ENCODE data around the gene TUBD1. TPM values are rescaled to one million over a fixed set of nuclear protein-coding genes. Genes with fewer than 3 reads are reported as not detected.

The TUBD1 gene
- total and polyA plus RNA-seq, 2 of the 13 experiments (the other 11 are each of a cell fraction or from before 2014, with no cell fraction given), result 18.2 to 25.9 TPM

DNA sequence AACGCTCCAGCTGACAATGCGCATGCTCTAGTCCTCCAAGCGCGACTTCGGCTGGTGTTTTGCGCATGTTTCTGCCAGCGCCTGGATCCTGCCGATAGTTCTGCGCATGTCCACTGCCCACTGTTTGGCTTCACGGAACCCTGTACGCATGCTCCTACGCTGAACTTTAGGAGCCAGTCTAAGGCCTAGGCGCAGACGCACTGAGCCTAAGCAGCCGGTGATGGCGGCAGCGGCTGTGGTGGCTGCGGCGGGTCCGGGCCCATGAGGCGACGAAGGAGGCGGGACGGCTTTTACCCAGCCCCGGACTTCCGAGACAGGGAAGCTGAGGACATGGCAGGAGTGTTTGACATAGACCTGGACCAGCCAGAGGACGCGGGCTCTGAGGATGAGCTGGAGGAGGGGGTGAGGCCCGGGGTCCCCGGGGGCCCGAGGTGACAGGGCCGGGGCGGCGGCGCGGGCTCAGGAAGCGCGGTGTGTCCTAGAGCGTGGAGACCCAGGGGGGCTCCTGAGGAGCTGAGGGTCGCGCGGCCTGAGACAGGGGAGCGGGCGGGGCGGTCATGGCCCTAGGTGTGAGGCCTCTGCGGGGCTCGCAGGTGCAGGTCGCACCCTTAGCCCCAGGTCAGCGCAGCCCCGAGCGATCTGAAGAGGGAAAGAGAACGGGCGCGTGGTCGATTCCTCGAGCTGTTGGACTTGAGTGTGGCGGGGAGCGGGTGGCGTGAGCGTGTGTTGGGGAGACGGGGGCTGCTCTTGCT, at the start of gene TUBD1, which contains the start of gene RPS6KB1 (continued):
- TF ChIP-seq TRIM24 (CRISPR knock-in tag; IDR thresholded peaks at IDR 0.05) (no peak), MYC (CRISPR knock-in tag; IDR thresholded peaks at IDR 0.05; ENCODE audit: borderline replicate concordance) (peak; percentile 96), ZMAT3 (CRISPR knock-in tag; conservative IDR thresholded peaks at IDR 0.05) (peak; percentile 37; the same call in 1 of the 2 replicates), ZNF160 (CRISPR knock-in tag; IDR thresholded peaks at IDR 0.05) (peak; percentile 83), ZNF652 (CRISPR knock-in tag; IDR thresholded peaks at IDR 0.05; ENCODE audit: borderline replicate concordance, low read depth) (0 out of 2 replicates have a peak, but pooled peaks have one; percentile 40), ZNF780A (CRISPR knock-in tag; IDR thresholded peaks at IDR 0.05) (no peak), GATA4 (IDR thresholded peaks at IDR 0.05; ENCODE audit: borderline replicate concordance, low read depth) (peak; percentile 53; the same call in 1 of the 2 replicates), ZNF367 (CRISPR knock-in tag; IDR thresholded peaks at IDR 0.05; ENCODE audit: borderline replicate concordance) (peak; percentile 69; the same call in 1 of the 2 replicates), ZNF737 (CRISPR knock-in tag; IDR thresholded peaks at IDR 0.05; ENCODE audit: borderline replicate concordance) (peak; percentile 98), ZNF234 (CRISPR knock-in tag; conservative IDR thresholded peaks at IDR 0.05) (no peak; the same call in 1 of the 2 replicates), ZNF350 (CRISPR knock-in tag; IDR thresholded peaks at IDR 0.05; ENCODE audit: borderline replicate concordance, low read depth) (peak; percentile 93), HOXA7 (CRISPR knock-in tag; IDR thresholded peaks at IDR 0.05) (no peak), ZNF841 (CRISPR knock-in tag; IDR thresholded peaks at IDR 0.05; ENCODE audit: borderline replicate concordance) (no peak), ZNF292 (CRISPR knock-in tag; IDR thresholded peaks at IDR 0.05; ENCODE audit: borderline replicate concordance, low read depth) (no peak; the same call in 1 of the 2 replicates), YEATS4 (CRISPR knock-in tag; IDR thresholded peaks at IDR 0.05; ENCODE audit: borderline replicate concordance) (peak; percentile 96), NKX3-1 (CRISPR knock-in tag; IDR thresholded peaks at IDR 0.05) (peak; percentile 90; the same call in 1 of the 2 replicates), ZNF674 (CRISPR knock-in tag; IDR thresholded peaks at IDR 0.05; ENCODE audit: low read depth) (no peak), ZNF577 (CRISPR knock-in tag; IDR thresholded peaks at IDR 0.05; ENCODE audit: borderline replicate concordance, low read depth) (no peak), TEAD2 (CRISPR knock-in tag; IDR thresholded peaks at IDR 0.05) (peak; percentile 53), PTBP1 (IDR thresholded peaks at IDR 0.05; ENCODE audit: low read depth, low read length, poor library complexity, severe bottlenecking) (no peak), ZNF781 (CRISPR knock-in tag; IDR thresholded peaks at IDR 0.05; ENCODE audit: borderline replicate concordance, not compliant biosample characterization) (peak; percentile 93), ZEB1 (IDR thresholded peaks at IDR 0.05; ENCODE audit: insufficient replicate concordance, low read depth) (no peak), ZNF724P (CRISPR knock-in tag; IDR thresholded peaks at IDR 0.05; ENCODE audit: borderline replicate concordance) (peak; percentile 41; the same call in 1 of the 2 replicates)
- TF ChIP-seq, protein P1, sequence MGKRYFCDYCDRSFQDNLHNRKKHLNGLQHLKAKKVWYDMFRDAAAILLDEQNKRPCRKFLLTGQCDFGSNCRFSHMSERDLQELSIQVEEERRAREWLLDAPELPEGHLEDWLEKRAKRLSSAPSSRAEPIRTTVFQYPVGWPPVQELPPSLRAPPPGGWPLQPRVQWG (CRISPR knock-in tag; IDR thresholded peaks at IDR 0.05; ENCODE audit: borderline replicate concordance, low read depth), result no peak
- TF ChIP-seq, protein P2, sequence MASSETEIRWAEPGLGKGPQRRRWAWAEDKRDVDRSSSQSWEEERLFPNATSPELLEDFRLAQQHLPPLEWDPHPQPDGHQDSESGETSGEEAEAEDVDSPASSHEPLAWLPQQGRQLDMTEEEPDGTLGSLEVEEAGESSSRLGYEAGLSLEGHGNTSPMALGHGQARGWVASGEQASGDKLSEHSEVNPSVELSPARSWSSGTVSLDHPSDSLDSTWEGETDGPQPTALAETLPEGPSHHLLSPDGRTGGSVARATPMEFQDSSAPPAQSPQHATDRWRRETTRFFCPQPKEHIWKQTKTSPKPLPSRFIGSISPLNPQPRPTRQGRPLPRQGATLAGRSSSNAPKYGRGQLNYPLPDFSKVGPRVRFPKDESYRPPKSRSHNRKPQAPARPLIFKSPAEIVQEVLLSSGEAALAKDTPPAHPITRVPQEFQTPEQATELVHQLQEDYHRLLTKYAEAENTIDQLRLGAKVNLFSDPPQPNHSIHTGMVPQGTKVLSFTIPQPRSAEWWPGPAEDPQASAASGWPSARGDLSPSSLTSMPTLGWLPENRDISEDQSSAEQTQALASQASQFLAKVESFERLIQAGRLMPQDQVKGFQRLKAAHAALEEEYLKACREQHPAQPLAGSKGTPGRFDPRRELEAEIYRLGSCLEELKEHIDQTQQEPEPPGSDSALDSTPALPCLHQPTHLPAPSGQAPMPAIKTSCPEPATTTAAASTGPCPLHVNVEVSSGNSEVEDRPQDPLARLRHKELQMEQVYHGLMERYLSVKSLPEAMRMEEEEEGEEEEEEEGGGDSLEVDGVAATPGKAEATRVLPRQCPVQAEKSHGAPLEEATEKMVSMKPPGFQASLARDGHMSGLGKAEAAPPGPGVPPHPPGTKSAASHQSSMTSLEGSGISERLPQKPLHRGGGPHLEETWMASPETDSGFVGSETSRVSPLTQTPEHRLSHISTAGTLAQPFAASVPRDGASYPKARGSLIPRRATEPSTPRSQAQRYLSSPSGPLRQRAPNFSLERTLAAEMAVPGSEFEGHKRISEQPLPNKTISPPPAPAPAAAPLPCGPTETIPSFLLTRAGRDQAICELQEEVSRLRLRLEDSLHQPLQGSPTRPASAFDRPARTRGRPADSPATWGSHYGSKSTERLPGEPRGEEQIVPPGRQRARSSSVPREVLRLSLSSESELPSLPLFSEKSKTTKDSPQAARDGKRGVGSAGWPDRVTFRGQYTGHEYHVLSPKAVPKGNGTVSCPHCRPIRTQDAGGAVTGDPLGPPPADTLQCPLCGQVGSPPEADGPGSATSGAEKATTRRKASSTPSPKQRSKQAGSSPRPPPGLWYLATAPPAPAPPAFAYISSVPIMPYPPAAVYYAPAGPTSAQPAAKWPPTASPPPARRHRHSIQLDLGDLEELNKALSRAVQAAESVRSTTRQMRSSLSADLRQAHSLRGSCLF (CRISPR knock-in tag; IDR thresholded peaks at IDR 0.05; ENCODE audit: borderline replicate concordance), result peak; percentile 75; the same call in 1 of the 2 replicates
